Measurements from ENCODE around the gene HTT. TPM values are rescaled to one million over a fixed set of nuclear protein-coding genes. Genes with fewer than 3 reads are reported as not detected.

Gene HTT
- total and polyA plus RNA-seq, 10 of the 15 experiments (the other 5 are each of a cell fraction or from before 2014, with no cell fraction given): 3.3 to 113 (median 43.3) TPM

- no peak for DNase-seq (ENCODE audit: low read depth, low spot score)
- intact Hi-C loops (cut with micrococcal nuclease; ENCODE audit: unreplicated experiment) (no loop called here), in situ Hi-C loops (cut with MboI) (no loop called here)
- Histone ChIP-seq H4K20me1 (ENCODE audit: control insufficient read depth, insufficient read depth) (no peaks in the 10 kb centered on the region), H2AFZ (ENCODE audit: control insufficient read depth, low read depth, low read length) (no peak overlapping the region), H3K27me3 (replicated peaks in 1 of 2; ENCODE audit: control insufficient read depth in 2 of 2, insufficient read depth in 2 of 2, low read length in 1 of 2) (no peaks in the 10 kb centered on the region), H3K27ac (ENCODE audit: control insufficient read depth, insufficient read depth) (no peak overlapping the region), H3K36me3 (ENCODE audit: control insufficient read depth in 2 of 2, insufficient read depth in 2 of 2, low read length in 1 of 2) (peaks cover 12 to 59% of the 10 kb centered on the region in 2 experiments), H3K9ac (ENCODE audit: control insufficient read depth, insufficient read depth, low read length) (no peak overlapping the region), H3K79me2 (ENCODE audit: control insufficient read depth, insufficient read depth, low read length) (no peaks in the 10 kb centered on the region), H3K4me2 (ENCODE audit: control insufficient read depth, insufficient read depth) (no peak overlapping the region), H3K4me3 (no peak overlapping the region), H3K9me3 (replicated peaks; ENCODE audit: control insufficient read depth, insufficient read depth, low read length) (no peaks in the 10 kb centered on the region), H3K4me1 (ENCODE audit: control insufficient read depth, insufficient read depth, low read length) (no peaks in the 10 kb centered on the region)
- BruUV-seq (replicated peaks): no TSS peak
- no peak for FAIRE-seq
- ChIA-PET POLR2A (no interaction called here), CTCF (no interaction called here), RAD21 (ENCODE audit: unreplicated experiment) (no interaction called here), SMC1A (ENCODE audit: uncharacterized antibody, unreplicated experiment) (no interaction called here)
- TF ChIP-seq E2F8 (IDR thresholded peaks at IDR 0.05; ENCODE audit: low read depth, partially characterized antibody) (no peak), PAX5 (IDR thresholded peaks at IDR 0.05; ENCODE audit: borderline replicate concordance, low read depth, low read length) (no peak)
- WGBS (ENCODE audit: insufficient coverage, insufficient replicate concordance, low lambda C conversion rate, missing lambda C conversion rate): 89% methylated on average over 11 of the region's 11 CpGs
- ATAC-seq: no peak
Observed at GRCh38 chr4:3235581-3235980, 161.1 kb downstream of the HTT start.

- in situ Hi-C loops (cut with MboI) (no loop called here), intact Hi-C loops (cut with micrococcal nuclease; ENCODE audit: unreplicated experiment) (no loop called here)
- POLR2A ChIA-PET: no interaction called here
- Histone ChIP-seq H3K4me3 (no peak overlapping the region), H3K4me2 (ENCODE audit: control insufficient read depth, insufficient read depth) (no peak overlapping the region), H3K27me3 (replicated peaks in 1 of 2; ENCODE audit: control insufficient read depth in 2 of 2, insufficient read depth in 2 of 2, low read length in 1 of 2) (no peaks in the 10 kb centered on the region), H3K9me3 (replicated peaks; ENCODE audit: control insufficient read depth, insufficient read depth, low read length) (no peaks in the 10 kb centered on the region), H3K36me3 (ENCODE audit: control insufficient read depth in 2 of 2, insufficient read depth in 2 of 2, low read length in 1 of 2) (peaks cover 11 to 56% of the 10 kb centered on the region in 2 experiments), H3K79me2 (ENCODE audit: control insufficient read depth, insufficient read depth, low read length) (no peaks in the 10 kb centered on the region), H4K20me1 (ENCODE audit: control insufficient read depth, insufficient read depth) (no peaks in the 10 kb centered on the region), H3K9ac (ENCODE audit: control insufficient read depth, insufficient read depth, low read length) (no peak overlapping the region), H2AFZ (ENCODE audit: control insufficient read depth, low read depth, low read length) (no peak overlapping the region), H3K27ac (ENCODE audit: control insufficient read depth, insufficient read depth) (no peak overlapping the region), H3K4me1 (ENCODE audit: control insufficient read depth, insufficient read depth, low read length) (no peaks in the 10 kb centered on the region)
- 79% methylated on average over 9 of the region's 9 CpGs for WGBS (ENCODE audit: insufficient coverage, insufficient replicate concordance, low lambda C conversion rate, missing lambda C conversion rate)
- no peak for FAIRE-seq
- ATAC-seq: no peak
- SMC1A ChIA-PET (ENCODE audit: uncharacterized antibody, unreplicated experiment): no interaction called here
- no peak for DNase-seq (ENCODE audit: low read depth, low spot score)
- RAD21 ChIA-PET (ENCODE audit: unreplicated experiment): no interaction called here
- CTCF ChIA-PET: no interaction called here
- no TSS peak for BruUV-seq (replicated peaks)
- no peak for TF ChIP-seq PBX3 (IDR thresholded peaks at IDR 0.05; ENCODE audit: insufficient replicate concordance, low read depth, low read length)
- no peak for TF ChIP-seq NFXL1 (IDR thresholded peaks at IDR 0.05; ENCODE audit: borderline replicate concordance)
- TF ChIP-seq RAD21 (IDR thresholded peaks at IDR 0.05; ENCODE audit: insufficient read depth, low read depth, low read length): no peak
- no peak for TF ChIP-seq HDAC6 (IDR thresholded peaks at IDR 0.05; ENCODE audit: unreplicated experiment)
- no peak for TF ChIP-seq ELK1 (IDR thresholded peaks at IDR 0.05; ENCODE audit: low read depth, low read length)
- TF ChIP-seq ESRRA (IDR thresholded peaks at IDR 0.05; ENCODE audit: low read length): no peak
- no peak for TF ChIP-seq ATF2 (IDR thresholded peaks at IDR 0.05; ENCODE audit: low read length)
- TF ChIP-seq MTA2 (IDR thresholded peaks at IDR 0.05; ENCODE audit: low read depth): no peak
- no peak for TF ChIP-seq RCOR1 (conservative IDR thresholded peaks at IDR 0.05; ENCODE audit: low read depth, low read length)
Observed at GRCh38 chr4:3236326-3236878, 161.9 kb downstream of the HTT start.

Data from GM12878 (cell line).